HCT116 (cell line): ENCODE data around the gene CDK5RAP2. TPM values are rescaled to one million over a fixed set of nuclear protein-coding genes. Genes with fewer than 3 reads are reported as not detected.

Source experiments
- ATAC-seq: fragments of 200-7000 bp; cut with Tn5 transposase; 2 replicates; pipeline ENCODE4 v1.9.1; 2020; ENCODE audit warnings: mild to moderate bottlenecking, moderate library complexity
- BruUV-seq: library from RNA; stranded (reverse); fragments of 400-500 nt; replicated peaks from 2 replicates; lab custom pipeline; 2021; lab: Mats Ljungman, UMichigan
- CTCF ChIA-PET: fragments of 300-600 bp; sonication (Branson Sonifier 250); formaldehyde crosslinking; loops from one replicate; lab custom pipeline; 2021; ENCODE audit warnings: antibody characterized with exemption; lab: Charles Lee
- POLR2A ChIA-PET: fragments of 300-600, 350-600 bp; sonication (Branson Sonifier 250); formaldehyde crosslinking; loops from one replicate; lab custom pipeline; 2021; ENCODE audit warnings: antibody characterized with exemption; lab: Charles Lee
- RAD21 ChIA-PET, 2 experiments: fragments of 300-600 bp; sonication (Branson Sonifier 250); formaldehyde crosslinking; loops; one replicate each; lab custom pipeline; 2023; ENCODE audit warnings: low total read pairs in 2 of 2; ENCODE audit not compliant: uncharacterized antibody in 2 of 2, unreplicated experiment in 2 of 2, low non-redundant PET in 1 of 2; lab: Charles Lee
- DNase-seq: peaks from one replicate; pipeline ENCODE4 v3.0.0-alpha.2; 2010; ENCODE audit warnings: low read depth, low spot score
- H2AFZ ChIP-seq: fragments of 200-600 bp; shearing (Covaris generic), sonication (generic); 2 replicates; pipeline ENCODE4 v1.6.1; 2017; ENCODE audit warnings: low read depth, mixed run types, mixed read lengths, antibody characterized with exemption, low read length; ENCODE audit not compliant: poor library complexity, severe bottlenecking
- H3K27ac ChIP-seq: 2 replicates; pipeline ENCODE4 v1.5.1; 2012; ENCODE audit warnings: low read depth, low read length
- H3K27me3 ChIP-seq: fragments of 200-600 bp; sonication (generic); 2 replicates; pipeline ENCODE4 v1.6.1; 2016; ENCODE audit warnings: mixed run types, low read length, mixed read lengths; ENCODE audit not compliant: insufficient read depth
- H3K36me3 ChIP-seq, 2 experiments: fragments of 200-500 bp in 1 of 2; fragments of 200-600 bp in 1 of 2; sonication (Bioruptor generic) in 1 of 2; sonication (generic) in 1 of 2; 2 replicates each; pipeline versions ENCODE4 v1.5.1 to v1.6.1; 2014 to 2016; ENCODE audit warnings: low read length in 2 of 2, inconsistent platforms in 1 of 2, mixed read lengths in 1 of 2, mixed run types in 1 of 2; ENCODE audit not compliant: insufficient read depth in 2 of 2, control insufficient read depth in 1 of 2
- H3K4me1 ChIP-seq, 2 experiments: fragments of 200-600 bp in 1 of 2; sonication (generic) in 1 of 2; 2 replicates each; pipeline versions ENCODE4 v1.5.1 to v1.6.1; 2012 to 2017; ENCODE audit warnings: low read length in 2 of 2, inconsistent platforms in 1 of 2, mild to moderate bottlenecking in 1 of 2, mixed read lengths in 1 of 2, mixed run types in 1 of 2, moderate library complexity in 1 of 2; ENCODE audit not compliant: insufficient read depth in 2 of 2, control insufficient read depth in 1 of 2
- H3K4me2 ChIP-seq: fragments of 200-600 bp; sonication (generic); 2 replicates; pipeline ENCODE4 v1.6.1; 2017; ENCODE audit warnings: mixed run types, low read length, mixed read lengths
- H3K4me3 ChIP-seq, 2 experiments: fragments of 200-600 bp in 1 of 2; sonication (generic) in 1 of 2; replicated peaks in 1 of 2; 2 replicates each; pipeline ENCODE4 v1.5.1; 2011 to 2016; ENCODE audit warnings: low read length in 2 of 2, control low read depth in 1 of 2, low read depth in 1 of 2, mild to moderate bottlenecking in 1 of 2, mixed read lengths in 1 of 2, mixed run types in 1 of 2
- H3K79me2 ChIP-seq: fragments of 200-600 bp; sonication (generic); 2 replicates; pipeline ENCODE4 v1.6.1; 2017; ENCODE audit warnings: mild to moderate bottlenecking, mixed run types, low read length, moderate library complexity, mixed read lengths; ENCODE audit not compliant: insufficient read depth
- H3K9ac ChIP-seq: fragments of 200-600 bp; sonication (generic); 2 replicates; pipeline ENCODE4 v1.6.1; 2016; ENCODE audit warnings: low read length, mixed read lengths
- H3K9me2 ChIP-seq: fragments of 200-600 bp; sonication (generic), shearing (Covaris generic); 2 replicates; pipeline ENCODE4 v1.6.1; 2017; ENCODE audit warnings: mixed run types, mild to moderate bottlenecking, moderate library complexity; ENCODE audit not compliant: insufficient read depth
- H3K9me3 ChIP-seq, 2 experiments: fragments of 200-500 bp in 1 of 2; fragments of 200-600 bp in 1 of 2; sonication (Bioruptor generic) in 1 of 2; sonication (generic) in 1 of 2; 2 replicates each; pipeline ENCODE4 v1.6.1; 2014 to 2017; ENCODE audit warnings: low read length in 2 of 2, mixed read lengths in 2 of 2, inconsistent platforms in 1 of 2, low read depth in 1 of 2, mild to moderate bottlenecking in 1 of 2, mixed run types in 1 of 2, moderate library complexity in 1 of 2; ENCODE audit not compliant: control insufficient read depth in 1 of 2, insufficient read depth in 1 of 2
- H4K20me1 ChIP-seq: fragments of 200-600 bp; sonication (generic), shearing (Covaris generic); 2 replicates; pipeline ENCODE4 v1.6.1; 2017; ENCODE audit warnings: mixed run types, mild to moderate bottlenecking, moderate library complexity; ENCODE audit not compliant: insufficient read depth
- CEBPB ChIP-seq: IDR thresholded peaks from 2 replicates; pipeline ENCODE4 v1.6.1; 2012; ENCODE audit warnings: low read depth
- EGR1 ChIP-seq: IDR thresholded peaks from 2 replicates; pipeline ENCODE4 v1.6.1; 2012; ENCODE audit warnings: low read depth
- ELF1 ChIP-seq: IDR thresholded peaks from 2 replicates; pipeline ENCODE4 v1.6.1; 2012; ENCODE audit warnings: low read depth, borderline replicate concordance
- EZH2 ChIP-seq: fragments of 200-600 bp; sonication (generic); IDR thresholded peaks from 2 replicates; pipeline ENCODE4 v1.6.1; 2017; ENCODE audit warnings: antibody characterized with exemption, mixed run types
- EZH2phosphoT487 ChIP-seq: fragments of 200-600 bp; IDR thresholded peaks from 2 replicates; pipeline ENCODE4 v1.6.1; 2018; ENCODE audit warnings: antibody characterized with exemption, borderline replicate concordance
- FOSL1 ChIP-seq: IDR thresholded peaks from 2 replicates; pipeline ENCODE4 v1.6.1; 2012; ENCODE audit warnings: low read depth
- POLR2A ChIP-seq: IDR thresholded peaks from 2 replicates; pipeline ENCODE4 v1.7.0; 2011; ENCODE audit warnings: borderline replicate concordance; ENCODE audit not compliant: insufficient read depth, insufficient read length; ENCODE audit errors: extremely low read depth
- RAD21 ChIP-seq: IDR thresholded peaks from 2 replicates; pipeline ENCODE4 v1.6.1; 2012; ENCODE audit warnings: low read depth, mild to moderate bottlenecking
- YY1 ChIP-seq: IDR thresholded peaks from 2 replicates; pipeline ENCODE4 v1.6.1; 2011; ENCODE audit warnings: low read length, low read depth, moderate library complexity, mild to moderate bottlenecking; ENCODE audit not compliant: insufficient replicate concordance; ENCODE audit errors: extremely low read depth
- ZBTB33 ChIP-seq: IDR thresholded peaks from 2 replicates; pipeline ENCODE4 v1.6.1; 2011; ENCODE audit warnings: mild to moderate bottlenecking, low read length, moderate library complexity; ENCODE audit not compliant: insufficient replicate concordance; ENCODE audit errors: extremely low read depth
- ZFX ChIP-seq: fragments of 450-650 bp; IDR thresholded peaks from 2 replicates; pipeline ENCODE4 v1.6.1; 2017
- ZNF274 ChIP-seq: fragments of 200-500 bp; sonication (Bioruptor generic); IDR thresholded peaks from 2 replicates; pipeline ENCODE4 v1.6.1; 2014; ENCODE audit warnings: mild to moderate bottlenecking, low read depth, low read length, inconsistent platforms
- intact Hi-C: fragments of 100-400 bp; cut with micrococcal nuclease; formaldehyde crosslinking; loops from 2 replicates; pipeline ENCODE4 v1.10.0; 2022
- total RNA-seq: library from RNA; stranded (reverse); gene quantifications from one replicate; pipeline ENCODE4 v1.2.1, GENCODE V29; 2021; ENCODE audit not compliant: unreplicated experiment
- TF ChIP-seq, protein P1 (sequence below), 3 experiments: fragments of 200-600 bp in 1 of 3; sonication (generic) in 1 of 3; IDR thresholded peaks in 2 of 3; conservative IDR thresholded peaks in 1 of 3; 2 replicates each; pipeline ENCODE4 v1.5.1; 2012 to 2017; ENCODE audit warnings: low read depth in 2 of 3, low read length in 2 of 3, antibody characterized with exemption in 1 of 3, borderline replicate concordance in 1 of 3, control low read depth in 1 of 3, mild to moderate bottlenecking in 1 of 3, mixed read lengths in 1 of 3, mixed run types in 1 of 3, moderate library complexity in 1 of 3; ENCODE audit not compliant: insufficient read depth in 1 of 3
- TF ChIP-seq, protein P2 (sequence below): IDR thresholded peaks from 2 replicates; pipeline ENCODE4 v1.6.1; 2012

Gene CDK5RAP2
- total RNA-seq, 1 experiment from 2014 or later = 56.2 TPM

GRCh38 chr9:120385606-120386389 is 194.2 kb downstream of the CDK5RAP2 start:
- intact Hi-C loops = no loop called here
- Histone ChIP-seq H3K9me2 (no peaks in the 10 kb centered on the region), H3K27ac (no peak overlapping the region), H4K20me1 (no peaks in the 10 kb centered on the region), H3K79me2 (no peaks in the 10 kb centered on the region), H3K27me3 (no peaks in the 10 kb centered on the region), H3K4me3 (no peak overlapping the region), H3K9me3 (no peaks in the 10 kb centered on the region), H3K4me2 (no peak overlapping the region), H3K36me3 (peaks cover 2 to 6% of the 10 kb centered on the region in 2 experiments; a peak in 1 of 4 replicates), H3K9ac (no peak overlapping the region), H3K4me1 (no peaks in the 10 kb centered on the region)
- ChIA-PET POLR2A (no interaction called here), CTCF (no interaction called here), RAD21 (no interaction called here)
- DNase-seq (no peak), ATAC-seq (no peak)
- no TSS peak for BruUV-seq
- TF ChIP-seq ZBTB33 (no peak), FOSL1 (no peak), RAD21 (no peak), EZH2phosphoT487 (no peak), YY1 (no peak), ZFX (no peak), CEBPB (no peak), ZNF274 (no peak), EGR1 (no peak), POLR2A (no peak), ELF1 (no peak), EZH2 (no peak)
- TF ChIP-seq, protein P1, sequence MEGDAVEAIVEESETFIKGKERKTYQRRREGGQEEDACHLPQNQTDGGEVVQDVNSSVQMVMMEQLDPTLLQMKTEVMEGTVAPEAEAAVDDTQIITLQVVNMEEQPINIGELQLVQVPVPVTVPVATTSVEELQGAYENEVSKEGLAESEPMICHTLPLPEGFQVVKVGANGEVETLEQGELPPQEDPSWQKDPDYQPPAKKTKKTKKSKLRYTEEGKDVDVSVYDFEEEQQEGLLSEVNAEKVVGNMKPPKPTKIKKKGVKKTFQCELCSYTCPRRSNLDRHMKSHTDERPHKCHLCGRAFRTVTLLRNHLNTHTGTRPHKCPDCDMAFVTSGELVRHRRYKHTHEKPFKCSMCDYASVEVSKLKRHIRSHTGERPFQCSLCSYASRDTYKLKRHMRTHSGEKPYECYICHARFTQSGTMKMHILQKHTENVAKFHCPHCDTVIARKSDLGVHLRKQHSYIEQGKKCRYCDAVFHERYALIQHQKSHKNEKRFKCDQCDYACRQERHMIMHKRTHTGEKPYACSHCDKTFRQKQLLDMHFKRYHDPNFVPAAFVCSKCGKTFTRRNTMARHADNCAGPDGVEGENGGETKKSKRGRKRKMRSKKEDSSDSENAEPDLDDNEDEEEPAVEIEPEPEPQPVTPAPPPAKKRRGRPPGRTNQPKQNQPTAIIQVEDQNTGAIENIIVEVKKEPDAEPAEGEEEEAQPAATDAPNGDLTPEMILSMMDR (IDR thresholded peaks at IDR 0.05 in 2 of 3, conservative IDR thresholded peaks at IDR 0.05 in 1 of 3; ENCODE audit: borderline replicate concordance in 1 of 3, insufficient read depth in 1 of 3, low read depth in 2 of 3, low read length in 2 of 3) = no peak
- TF ChIP-seq, protein P2, sequence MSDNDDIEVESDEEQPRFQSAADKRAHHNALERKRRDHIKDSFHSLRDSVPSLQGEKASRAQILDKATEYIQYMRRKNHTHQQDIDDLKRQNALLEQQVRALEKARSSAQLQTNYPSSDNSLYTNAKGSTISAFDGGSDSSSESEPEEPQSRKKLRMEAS = no peak
- TF ChIP-seq, all 23 proteins: peak for 0
- H2AFZ ChIP-seq = no peak overlapping the region
